Body of pancreas (tissue), 4 donors: Measurements from ENCODE around the gene C19orf12. TPM values are rescaled to one million over a fixed set of nuclear protein-coding genes. Genes with fewer than 3 reads are reported as not detected.

Source experiments
- ATAC-seq: fragments of 150-250 bp; one replicate; pipeline ENCODE4 v1.9.1; 2016
- DNase-seq, 4 donors: peaks; one replicate each; pipeline ENCODE4 v3.0.0-alpha.2; 2019
- H3K27ac ChIP-seq, 4 donors: fragments of 200-600 bp; sonication (generic); 1 replicate in 3 of 4; 2 replicates in 1 of 4; pipeline versions ENCODE4 v1.5.1 to v1.6.1; 2016 to 2019; ENCODE audit warnings: mild to moderate bottlenecking in 1 of 4, mixed read lengths in 1 of 4, moderate library complexity in 1 of 4
- H3K27me3 ChIP-seq, 2 donors: fragments of 200-600 bp; sonication (generic); one replicate each; pipeline ENCODE4 v1.6.0; 2016; ENCODE audit warnings: mild to moderate bottlenecking in 1 of 2
- H3K36me3 ChIP-seq, 2 donors: fragments of 200-600 bp; sonication (generic); replicated peaks in 1 of 2; 2 replicates each; pipeline ENCODE4 v1.5.1; 2016; ENCODE audit warnings: low read depth in 2 of 2; ENCODE audit not compliant: insufficient read depth in 1 of 2
- H3K4me1 ChIP-seq: fragments of 200-600 bp; sonication (generic); one replicate; pipeline ENCODE4 v1.6.0; 2016
- H3K4me3 ChIP-seq, 2 donors: fragments of 200-600 bp; sonication (generic); 1 replicate in 1 of 2; 2 replicates in 1 of 2; pipeline ENCODE4 v1.5.1; 2016 to 2019
- H3K9me3 ChIP-seq, 3 donors: fragments of 200-600 bp; sonication (generic); 1 replicate in 2 of 3; 2 replicates in 1 of 3; pipeline ENCODE4 v1.5.1; 2016
- CTCF ChIP-seq, 7 experiments: fragments of 450-650 bp in 4 of 7; fragments of 200-600 bp in 3 of 7; sonication (generic) in 3 of 7; IDR thresholded peaks; one replicate each; pipeline ENCODE4 v1.5.1; 2016 to 2019; ENCODE audit warnings: antibody characterized with exemption in 7 of 7
- POLR2A ChIP-seq, 3 donors: fragments of 450-650 bp; IDR thresholded peaks; one replicate each; pipeline ENCODE4 v1.6.1; 2016; ENCODE audit warnings: antibody characterized with exemption in 3 of 3, mild to moderate bottlenecking in 2 of 3
- WGBS, 2 donors: methylation state at CpG; one replicate each; pipeline ENCODE4 v1.1.5; 2017; 5-methylcytosine and 5-hydroxymethylcytosine counted together
- intact Hi-C: fragments of 100-400 bp; cut with DNase I; formaldehyde crosslinking; loops from one replicate; pipeline ENCODE4 v1.15.1; 2023
- total RNA-seq, 2 donors: library from RNA; depleted of rRNA; stranded (reverse); fragments of >200 nt; gene quantifications; one replicate each; pipeline ENCODE4 v1.1.0, GENCODE V29; 2016

The C19orf12 gene
- total RNA-seq, 2 donors from 2014 or later: 18.2 to 23.7 TPM

- DNase-seq (no peak), ATAC-seq (no peak)
- H3K36me3 ChIP-seq: peaks cover 5% of the 10 kb centered on the region in 2 donors
- H3K27me3 ChIP-seq: no peaks in the 10 kb centered on the region
- TF ChIP-seq POLR2A (IDR thresholded peaks at IDR 0.05): no peak
- no peak for TF ChIP-seq CTCF (IDR thresholded peaks at IDR 0.05)
- WGBS, 2 donors: 70 to 76% methylated on average over 6 of the region's 6 CpGs
- H3K27ac ChIP-seq: no peak overlapping the region
- H3K4me1 ChIP-seq: no peaks in the 10 kb centered on the region
- no peak overlapping the region for H3K4me3 ChIP-seq
- H3K9me3 ChIP-seq: no peaks in the 10 kb centered on the region
- intact Hi-C loops: no loop called here
Observed at GRCh38 chr19:29700498-29700897, 14.6 kb downstream of the C19orf12 start.

GRCh38 chr19:29699861-29700260 is 15.2 kb downstream of the C19orf12 start:
- TF ChIP-seq POLR2A (IDR thresholded peaks at IDR 0.05) (no peak), CTCF (IDR thresholded peaks at IDR 0.05) (no peak)
- DNase-seq (no peak), ATAC-seq (no peak)
- Histone ChIP-seq H3K27ac (no peak overlapping the region), H3K9me3 (no peaks in the 10 kb centered on the region), H3K36me3 (peaks cover 5% of the 10 kb centered on the region in 2 donors), H3K4me1 (no peaks in the 10 kb centered on the region), H3K4me3 (no peak overlapping the region), H3K27me3 (no peaks in the 10 kb centered on the region)
- 68 to 79% methylated on average over 2 to 5 of the region's 5 CpGs for WGBS, 2 donors
- intact Hi-C loops: no loop called here

GRCh38 chr19:29697523-29698261 is 17.4 kb downstream of the C19orf12 start:
- intact Hi-C loops: no loop called here
- ATAC-seq (no peak), DNase-seq (no peak)
- TF ChIP-seq POLR2A (IDR thresholded peaks at IDR 0.05) (no peak), CTCF (IDR thresholded peaks at IDR 0.05) (no peak)
- WGBS, 2 donors: 67 to 84% methylated on average over 3 to 9 of the region's 10 CpGs
- H3K9me3 ChIP-seq: no peaks in the 10 kb centered on the region
- H3K36me3 ChIP-seq: peaks cover 2 to 5% of the 10 kb centered on the region in 2 donors
- H3K4me1 ChIP-seq: no peaks in the 10 kb centered on the region
- H3K27ac ChIP-seq: no peak overlapping the region
- H3K4me3 ChIP-seq: no peak overlapping the region
- no peaks in the 10 kb centered on the region for H3K27me3 ChIP-seq

- no peaks in the 10 kb centered on the region for H3K27me3 ChIP-seq
- H3K4me3 ChIP-seq: no peak overlapping the region
- H3K36me3 ChIP-seq: no peaks in the 10 kb centered on the region
- DNase-seq (no peak), ATAC-seq (no peak)
- intact Hi-C loops: no loop called here
- no peaks in the 10 kb centered on the region for H3K9me3 ChIP-seq
- H3K4me1 ChIP-seq: no peaks in the 10 kb centered on the region
- H3K27ac ChIP-seq: no peak overlapping the region
- WGBS, 2 donors: 40 to 58% methylated on average over 2 of the region's 2 CpGs
- no peak for TF ChIP-seq CTCF (IDR thresholded peaks at IDR 0.05)
- no peak for TF ChIP-seq POLR2A (IDR thresholded peaks at IDR 0.05)
Observed at GRCh38 chr19:29696565-29696846, 18.6 kb downstream of the C19orf12 start.
